Heart left ventricle (tissue), 13 donors: ENCODE results near the gene SMPD2.

Source experiments
- POLR2A ChIP-seq, 2 donors: fragments of 450-650 bp; IDR thresholded peaks; one replicate each; pipeline ENCODE4 v1.6.1; 2017; ENCODE audit warnings: antibody characterized with exemption in 2 of 2, mild to moderate bottlenecking in 2 of 2, moderate library complexity in 2 of 2
- TF ChIP-seq, protein P1 (sequence below), 12 donors: fragments of 200-600 bp; sonication (generic) in 4 of 12; IDR thresholded peaks; one replicate each; pipeline versions ENCODE4 v1.5.0 to v1.8.0; 2018 to 2022; ENCODE audit warnings: antibody characterized with exemption in 12 of 12, mild to moderate bottlenecking in 5 of 12
- donor health status: ischemic (EF 13 %, LVEDD 7.1; RV severe dilation, severe dysfunction).
- donor health status: DM: no; HTN: yes; CAD: no.
- donor health status: DM: no; HTN: no; CAD: no.
- donor health status: ischemic (EF 25% LVEDD 6.9; RV normal size, moderate dysfunction).
- donor health status: ischemic (EF 25% LVEDD 5.7; RV mildly dilated, moderate dysfunction).
- donor health status: ischemic (EF 35%, LVEDD 5.7; RV mildly dilated, moderate dysfunction).
- donor health status: nonischemic (EF 11% LVEDD 7.7; RV severe dilation, severe dysfunction).
- donor health status: DM: yes; HTN: yes; CAD: no.
- donor health status: PGD.
- donor health status: ischemic (EF 29% LVEDD 5.4; RV normal size, mild dysfunction).
- donor health status: nonischemic (EF 23%, LVEDD 6.1; RV moderate dilation, normal function).

DNA sequence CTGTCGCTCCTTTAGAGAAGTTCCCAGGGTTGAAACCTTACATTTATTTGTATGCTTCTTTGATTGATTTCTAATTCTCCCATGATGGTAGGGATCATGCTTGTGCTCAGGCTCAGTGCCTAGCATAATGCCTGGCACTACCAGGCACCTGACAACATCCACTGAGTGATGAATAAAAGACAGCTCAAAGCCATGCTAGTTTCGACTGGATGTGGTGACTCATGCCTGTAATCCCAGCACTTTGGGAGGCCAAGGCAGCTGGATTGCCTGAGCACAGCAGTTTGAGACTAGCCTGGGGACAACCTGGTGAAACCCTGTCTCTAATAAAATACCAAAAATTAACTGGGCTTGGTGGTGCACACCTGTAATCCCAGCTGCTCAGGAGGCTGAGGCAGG lies 46.6 kb upstream of the SMPD2 start:
- TF ChIP-seq, protein P1, sequence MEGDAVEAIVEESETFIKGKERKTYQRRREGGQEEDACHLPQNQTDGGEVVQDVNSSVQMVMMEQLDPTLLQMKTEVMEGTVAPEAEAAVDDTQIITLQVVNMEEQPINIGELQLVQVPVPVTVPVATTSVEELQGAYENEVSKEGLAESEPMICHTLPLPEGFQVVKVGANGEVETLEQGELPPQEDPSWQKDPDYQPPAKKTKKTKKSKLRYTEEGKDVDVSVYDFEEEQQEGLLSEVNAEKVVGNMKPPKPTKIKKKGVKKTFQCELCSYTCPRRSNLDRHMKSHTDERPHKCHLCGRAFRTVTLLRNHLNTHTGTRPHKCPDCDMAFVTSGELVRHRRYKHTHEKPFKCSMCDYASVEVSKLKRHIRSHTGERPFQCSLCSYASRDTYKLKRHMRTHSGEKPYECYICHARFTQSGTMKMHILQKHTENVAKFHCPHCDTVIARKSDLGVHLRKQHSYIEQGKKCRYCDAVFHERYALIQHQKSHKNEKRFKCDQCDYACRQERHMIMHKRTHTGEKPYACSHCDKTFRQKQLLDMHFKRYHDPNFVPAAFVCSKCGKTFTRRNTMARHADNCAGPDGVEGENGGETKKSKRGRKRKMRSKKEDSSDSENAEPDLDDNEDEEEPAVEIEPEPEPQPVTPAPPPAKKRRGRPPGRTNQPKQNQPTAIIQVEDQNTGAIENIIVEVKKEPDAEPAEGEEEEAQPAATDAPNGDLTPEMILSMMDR (IDR thresholded peaks at IDR 0.05), result no peak
- no peak for TF ChIP-seq POLR2A (IDR thresholded peaks at IDR 0.05)
